Measurements from ENCODE around the gene KRTAP2-4. TPM values are rescaled to one million over a fixed set of nuclear protein-coding genes. Genes with fewer than 3 reads are reported as not detected.

Gene KRTAP2-4
- total and polyA plus RNA-seq, 2 donors (not counting 3 experiments of a cell fraction or from before 2014, with no cell fraction given) = not detected

- Histone ChIP-seq H3K9me1 (replicated peaks; ENCODE audit: control insufficient read depth, extremely low read depth, insufficient read depth, low read length) (no peaks in the 10 kb centered on the region), H3K9me3 (replicated peaks; ENCODE audit: control insufficient read depth, insufficient read depth, low read length) (no peaks in the 10 kb centered on the region), H3K4me2 (ENCODE audit: insufficient read depth, low read length) (no peak overlapping the region), H3K79me2 (ENCODE audit: control insufficient read depth, insufficient read depth, low read length) (no peaks in the 10 kb centered on the region), H3K27me3 (ENCODE audit: control insufficient read depth in 2 of 2, insufficient read depth in 2 of 2, low read length in 2 of 2) (peaks cover 3 to 5% of the 10 kb centered on the region in 2 experiments), H3K4me3 (replicated peaks in 1 of 3; ENCODE audit: insufficient read depth in 1 of 3, low read depth in 1 of 3, low read length in 3 of 3) (no peak overlapping the region), H3K27ac (ENCODE audit: insufficient read depth, low read depth, low read length) (no peak overlapping the region), H4K20me1 (replicated peaks; ENCODE audit: control insufficient read depth, extremely low read depth, insufficient read depth, low read length) (no peaks in the 10 kb centered on the region), H3K4me1 (ENCODE audit: control insufficient read depth, extremely low read depth, insufficient read depth, low read length) (no peaks in the 10 kb centered on the region), H3K36me3 (ENCODE audit: control insufficient read depth in 2 of 2, extremely low read depth in 1 of 2, insufficient read depth in 2 of 2, low read length in 2 of 2) (no peaks in the 10 kb centered on the region), H2AFZ (ENCODE audit: low read depth, low read length) (no peak overlapping the region), H3K9ac (replicated peaks; ENCODE audit: extremely low read depth, insufficient read depth, low read length) (no peak overlapping the region)
- dilution Hi-C loops (cut with MboI; ENCODE audit: extremely low pct_ligation_motif_present, low sequenced_read_pairs) = no loop called here
- ChIA-PET POLR2A (no interaction called here), CTCF (interaction anchor here (1.2 kb wide), 1 partner anchor 497 kb away, joined by 3 read pairs; no protein-coding TSS in a partner anchor)
- TF ChIP-seq JUN (IDR thresholded peaks at IDR 0.05; ENCODE audit: borderline replicate concordance, insufficient read depth, insufficient read length, low read depth) (no peak), GATA2 (IDR thresholded peaks at IDR 0.05; ENCODE audit: insufficient read depth, insufficient read length, low read depth, low read length) (no peak), MAX (IDR thresholded peaks at IDR 0.05; ENCODE audit: insufficient read depth, insufficient read length) (no peak), EZH2 (IDR thresholded peaks at IDR 0.05; ENCODE audit: borderline replicate concordance, low read depth, low read length, severe bottlenecking) (no peak), CTCF (IDR thresholded peaks at IDR 0.05; ENCODE audit: extremely low read depth in 1 of 2, insufficient read depth in 1 of 2, low read depth in 1 of 2, low read length in 2 of 2) (no peak), POLR2AphosphoS5 (IDR thresholded peaks at IDR 0.05; ENCODE audit: insufficient read depth, low read depth, low read length) (no peak), POLR2A (IDR thresholded peaks at IDR 0.05; ENCODE audit: low read depth, low read length) (no peak), FOS (IDR thresholded peaks at IDR 0.05; ENCODE audit: borderline replicate concordance, insufficient read depth, low read length) (no peak), MYC (IDR thresholded peaks at IDR 0.05; ENCODE audit: low read depth, low read length) (no peak)
- DNase-seq (ENCODE audit: low read depth, low spot score) (no peak), FAIRE-seq (no peak)
- intact Hi-C loops (cut with micrococcal nuclease) = no loop called here
- BruUV-seq (replicated peaks) = no TSS peak
These were observed 13.1 kb downstream of the KRTAP2-4 start for GRCh38 chr17:41052566-41052965.
